ENCODE measurements around the gene SH3GL1.

- TF ChIP-seq CTCF (IDR thresholded peaks at IDR 0.05) (no peak), POLR2A (IDR thresholded peaks at IDR 0.05) (no peak), POLR2AphosphoS5 (IDR thresholded peaks at IDR 0.05) (no peak), EP300 (IDR thresholded peaks at IDR 0.05; ENCODE audit: low read depth) (no peak)
Measured at GRCh38 chr19:4316956-4317355, 83.4 kb downstream of the SH3GL1 start.
